Measurements from ENCODE around the gene PRR33. TPM values are rescaled to one million over a fixed set of nuclear protein-coding genes. Genes with fewer than 3 reads are reported as not detected.

Gene PRR33
- total RNA-seq, 4 donors from 2014 or later: not detected

GRCh38 chr11:1866226-1866625 lies 25.5 kb downstream of the PRR33 start:
- no peak for ATAC-seq
- no CpG with 5 or more reads among the region's 8 CpGs for WGBS, 2 donors (ENCODE audit: low coverage in 1 of 2)
- no peaks in the 10 kb centered on the region for H3K36me3 ChIP-seq
- H3K9me3 ChIP-seq: no peaks in the 10 kb centered on the region
- no peak for TF ChIP-seq POLR2AphosphoS5 (IDR thresholded peaks at IDR 0.05)
- peaks cover 0 to 78% (median 36%) of the 10 kb centered on the region in 3 donors for H3K4me1 ChIP-seq
- H3K27me3 ChIP-seq: peaks cover 18% of the 10 kb centered on the region
- peak overlapping the region in 1 of 2 donors; percentile 45 for H3K4me3 ChIP-seq
- peak overlapping the region in 3 of 4 donors; percentile 6 to 88 (median 24) for H3K27ac ChIP-seq

GRCh38 chr11:1864831-1865665 lies 26.6 kb downstream of the PRR33 start:
- 62 to 66% methylated on average over 13 to 19 of the region's 30 CpGs for WGBS, 2 donors (ENCODE audit: low coverage in 1 of 2)
- Histone ChIP-seq H3K4me3 (peak overlapping the region in 1 of 2 donors; percentile 45), H3K27ac (peak overlapping the region in 3 of 4 donors; percentile 85 to 88 (median 87)), H3K4me1 (peaks cover 0 to 66% (median 36%) of the 10 kb centered on the region in 3 donors), H3K9me3 (no peaks in the 10 kb centered on the region), H3K36me3 (no peaks in the 10 kb centered on the region), H3K27me3 (peaks cover 6% of the 10 kb centered on the region)
- no peak for TF ChIP-seq POLR2A (IDR thresholded peaks at IDR 0.05)
- TF ChIP-seq CTCF (IDR thresholded peaks at IDR 0.05): no peak
- TF ChIP-seq EP300 (IDR thresholded peaks at IDR 0.05): no peak
- TF ChIP-seq POLR2AphosphoS5 (IDR thresholded peaks at IDR 0.05): no peak
- no peak for ATAC-seq

- Histone ChIP-seq H3K9me3 (no peaks in the 10 kb centered on the region), H3K4me1 (peaks cover 0 to 66% (median 36%) of the 10 kb centered on the region in 3 donors), H3K27ac (peak overlapping the region; percentile 52 to 88 (median 86)), H3K36me3 (no peaks in the 10 kb centered on the region), H3K27me3 (no peaks in the 10 kb centered on the region), H3K4me3 (peak overlapping the region in 1 of 2 donors; percentile 45)
- ATAC-seq: peak; percentile 25
- TF ChIP-seq POLR2AphosphoS5 (IDR thresholded peaks at IDR 0.05) (no peak), CTCF (IDR thresholded peaks at IDR 0.05) (no peak), EP300 (IDR thresholded peaks at IDR 0.05) (no peak), POLR2A (IDR thresholded peaks at IDR 0.05) (no peak)
- 14 to 25% methylated on average over 9 to 15 of the region's 18 CpGs for WGBS, 2 donors (ENCODE audit: low coverage in 1 of 2)
Observed at GRCh38 chr11:1864231-1864630, 27.5 kb downstream of the PRR33 start.

- Histone ChIP-seq H3K36me3 (no peaks in the 10 kb centered on the region), H3K9me3 (no peaks in the 10 kb centered on the region), H3K27ac (peak overlapping the region; percentile 52 to 88 (median 86)), H3K4me1 (peaks cover 0 to 62% (median 36%) of the 10 kb centered on the region in 3 donors), H3K4me3 (peak overlapping the region in 1 of 2 donors; percentile 45), H3K27me3 (no peaks in the 10 kb centered on the region)
- no peak for TF ChIP-seq EP300 (IDR thresholded peaks at IDR 0.05)
- peak; percentile 75 for TF ChIP-seq POLR2AphosphoS5 (IDR thresholded peaks at IDR 0.05)
- 15% methylated on average over 4 to 6 of the region's 27 CpGs for WGBS, 2 donors (ENCODE audit: low coverage in 1 of 2)
- ATAC-seq: peak; percentile 95
Observed at GRCh38 chr11:1863352-1864216, 28.1 kb downstream of the PRR33 start.

- H3K36me3 ChIP-seq: no peaks in the 10 kb centered on the region
- H3K9me3 ChIP-seq: no peaks in the 10 kb centered on the region
- peak; percentile 0 for ATAC-seq
- H3K4me1 ChIP-seq: peaks cover 0 to 54% (median 36%) of the 10 kb centered on the region in 3 donors
- WGBS, 2 donors (ENCODE audit: low coverage in 1 of 2): no CpG with 5 or more reads among the region's 14 CpGs
- H3K4me3 ChIP-seq: no peak overlapping the region
- H3K27ac ChIP-seq: peak overlapping the region in 3 of 4 donors; percentile 85 to 88 (median 87)
- TF ChIP-seq CTCF (IDR thresholded peaks at IDR 0.05) (no peak), POLR2AphosphoS5 (IDR thresholded peaks at IDR 0.05) (no peak), POLR2A (IDR thresholded peaks at IDR 0.05) (no peak), EP300 (IDR thresholded peaks at IDR 0.05) (no peak)
- H3K27me3 ChIP-seq: no peaks in the 10 kb centered on the region
Observed at GRCh38 chr11:1862588-1863351, 28.9 kb downstream of the PRR33 start.
